GM21737 (cell line): ENCODE data around the gene ABCC4.
A peak's percentile ranks its signal among the peaks of the same experiment; 100 is the strongest.
"Not testable (repeated sequence)": the region's sequence is repeated elsewhere in the genome, so short reads cannot be mapped to it uniquely, and the experiment has no call there.

Experiments
- ATAC-seq: cut with Tn5 transposase; IDR thresholded peaks from one replicate; pipeline ENCODE4 v1.9.1; 2021; ENCODE audit warnings: mild to moderate bottlenecking, moderate library complexity; ENCODE audit not compliant: unreplicated experiment

The ABCC4 gene

GRCh38 chr13:95174517-95174916, 126.7 kb downstream of the ABCC4 start:
- no peak for ATAC-seq

- no peak for ATAC-seq
Observed at GRCh38 chr13:95168191-95168590, 133.1 kb downstream of the ABCC4 start.

GRCh38 chr13:95167003-95167402, 134.2 kb downstream of the ABCC4 start:
- ATAC-seq = not testable (repeated sequence)

GRCh38 chr13:95164830-95165229, 136.4 kb downstream of the ABCC4 start:
- ATAC-seq = no peak

GRCh38 chr13:95160112-95160906, 140.9 kb downstream of the ABCC4 start:
- ATAC-seq = no peak

GRCh38 chr13:95159458-95159857, 141.8 kb downstream of the ABCC4 start:
- no peak for ATAC-seq

GRCh38 chr13:95156208-95156607, 145.0 kb downstream of the ABCC4 start:
- ATAC-seq = no peak

- no peak for ATAC-seq
Observed at GRCh38 chr13:95155504-95155903, 145.7 kb downstream of the ABCC4 start.

GRCh38 chr13:95155093-95155492, 146.2 kb downstream of the ABCC4 start:
- no peak for ATAC-seq

- no peak for ATAC-seq
Observed at GRCh38 chr13:95154413-95154886, 146.8 kb downstream of the ABCC4 start.

- no peak for ATAC-seq
Observed at GRCh38 chr13:95153647-95154412, 147.4 kb downstream of the ABCC4 start.

GRCh38 chr13:95151942-95152587, 149.2 kb downstream of the ABCC4 start:
- no peak for ATAC-seq

- no peak for ATAC-seq
Observed at GRCh38 chr13:95150555-95150954, 150.7 kb downstream of the ABCC4 start.

- ATAC-seq = no peak
Observed at GRCh38 chr13:95146486-95146885, 154.8 kb downstream of the ABCC4 start.

- no peak for ATAC-seq
Observed at GRCh38 chr13:95145587-95145986, 155.7 kb downstream of the ABCC4 start.

GRCh38 chr13:95140502-95140901, 160.7 kb downstream of the ABCC4 start:
- ATAC-seq = no peak

GRCh38 chr13:95138876-95139585, 162.2 kb downstream of the ABCC4 start:
- ATAC-seq = no peak

GRCh38 chr13:95137096-95137495, 164.2 kb downstream of the ABCC4 start:
- ATAC-seq = peak; percentile 90

- no peak for ATAC-seq
Observed at GRCh38 chr13:95136638-95137037, 164.6 kb downstream of the ABCC4 start.

- no peak for ATAC-seq
Observed at GRCh38 chr13:95133498-95133897, 167.8 kb downstream of the ABCC4 start.

- ATAC-seq = no peak
Observed at GRCh38 chr13:95129004-95129403, 172.2 kb downstream of the ABCC4 start.
